ENCODE data around the gene CERKL. TPM values are rescaled to one million over a fixed set of nuclear protein-coding genes. Genes with fewer than 3 reads are reported as not detected.
"Not testable (repeated sequence)": the region's sequence is repeated elsewhere in the genome, so short reads cannot be mapped to it uniquely, and the experiment has no call there.

CERKL gene
- total RNA-seq, result under 1 TPM in 1 of 3 donors, not detected in 2; 0.12 TPM
- long read RNA-seq, donor 1, result 0 reads
- long read RNA-seq, donor 2, result 0 reads

GRCh38 chr2:181656450-181657291, at the start of gene CERKL:
Gene CERKL, minus strand, starts transcription at chr2:181657105. Its CDS starts 99 bp downstream, at chr2:181657006.
- H3K4me1 ChIP-seq (ENCODE audit: low read depth), result no peaks in the 10 kb centered on the region
- intact Hi-C loops (cut with DNase I, micrococcal nuclease), result no loop called here
- H3K9me3 ChIP-seq, result no peaks in the 10 kb centered on the region
- ATAC-seq, result peak; percentile 82
- peak; percentile 13 to 52 (median 48) for DNase-seq
- H3K4me3 ChIP-seq, result no peak within 1 kb of the TSS
- no peaks in the 10 kb centered on the region for H3K36me3 ChIP-seq (ENCODE audit: low read depth)
- TF ChIP-seq, protein P1, sequence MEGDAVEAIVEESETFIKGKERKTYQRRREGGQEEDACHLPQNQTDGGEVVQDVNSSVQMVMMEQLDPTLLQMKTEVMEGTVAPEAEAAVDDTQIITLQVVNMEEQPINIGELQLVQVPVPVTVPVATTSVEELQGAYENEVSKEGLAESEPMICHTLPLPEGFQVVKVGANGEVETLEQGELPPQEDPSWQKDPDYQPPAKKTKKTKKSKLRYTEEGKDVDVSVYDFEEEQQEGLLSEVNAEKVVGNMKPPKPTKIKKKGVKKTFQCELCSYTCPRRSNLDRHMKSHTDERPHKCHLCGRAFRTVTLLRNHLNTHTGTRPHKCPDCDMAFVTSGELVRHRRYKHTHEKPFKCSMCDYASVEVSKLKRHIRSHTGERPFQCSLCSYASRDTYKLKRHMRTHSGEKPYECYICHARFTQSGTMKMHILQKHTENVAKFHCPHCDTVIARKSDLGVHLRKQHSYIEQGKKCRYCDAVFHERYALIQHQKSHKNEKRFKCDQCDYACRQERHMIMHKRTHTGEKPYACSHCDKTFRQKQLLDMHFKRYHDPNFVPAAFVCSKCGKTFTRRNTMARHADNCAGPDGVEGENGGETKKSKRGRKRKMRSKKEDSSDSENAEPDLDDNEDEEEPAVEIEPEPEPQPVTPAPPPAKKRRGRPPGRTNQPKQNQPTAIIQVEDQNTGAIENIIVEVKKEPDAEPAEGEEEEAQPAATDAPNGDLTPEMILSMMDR (IDR thresholded peaks at IDR 0.05), result no peak

- intact Hi-C loops (cut with DNase I, micrococcal nuclease); H3K36me3 ChIP-seq (ENCODE audit: low read depth); DNase-seq; H3K4me3 ChIP-seq; H3K9me3 ChIP-seq; ATAC-seq; H3K4me1 ChIP-seq (ENCODE audit: low read depth): not testable (repeated sequence)
Measured at GRCh38 chr2:181702519-181702918, 45.6 kb upstream of the CERKL start.

DNA sequence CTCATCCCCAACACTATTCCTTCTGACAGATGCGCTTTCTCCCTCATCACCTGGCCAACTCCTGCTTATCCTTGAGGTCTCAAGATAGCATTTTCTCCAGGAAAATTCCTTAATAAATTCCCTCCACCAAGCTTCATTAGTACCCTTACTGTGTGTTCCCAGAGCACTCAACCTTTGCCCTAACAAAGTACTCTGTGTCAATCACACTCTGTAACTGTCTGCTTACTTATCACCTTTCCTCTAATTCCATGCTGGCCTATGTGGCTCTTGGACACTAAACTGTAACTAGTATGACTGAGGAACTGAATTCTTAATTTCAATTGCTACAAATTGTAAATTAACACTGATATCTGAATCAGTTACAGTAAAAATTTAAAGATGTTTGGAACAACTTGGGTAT, 41.3 kb upstream of the CERKL start:
- ATAC-seq (no peak), DNase-seq (no peak)
- intact Hi-C loops (cut with DNase I, micrococcal nuclease), result no loop called here
- no peaks in the 10 kb centered on the region for H3K9me3 ChIP-seq
- H3K36me3 ChIP-seq (ENCODE audit: low read depth), result no peaks in the 10 kb centered on the region
- no peaks in the 10 kb centered on the region for H3K4me1 ChIP-seq (ENCODE audit: low read depth)
- H3K4me3 ChIP-seq, result no peak overlapping the region
- TF ChIP-seq, protein P1 (IDR thresholded peaks at IDR 0.05), result no peak

GRCh38 chr2:181697571-181697970, 40.7 kb upstream of the CERKL start:
- DNase-seq (no peak), ATAC-seq (no peak)
- H3K4me3 ChIP-seq, result no peak overlapping the region
- TF ChIP-seq, protein P1 (IDR thresholded peaks at IDR 0.05), result no peak
- H3K9me3 ChIP-seq, result no peaks in the 10 kb centered on the region
- no peaks in the 10 kb centered on the region for H3K36me3 ChIP-seq (ENCODE audit: low read depth)
- intact Hi-C loops (cut with DNase I, micrococcal nuclease), result no loop called here
- H3K4me1 ChIP-seq (ENCODE audit: low read depth), result no peaks in the 10 kb centered on the region

DNA sequence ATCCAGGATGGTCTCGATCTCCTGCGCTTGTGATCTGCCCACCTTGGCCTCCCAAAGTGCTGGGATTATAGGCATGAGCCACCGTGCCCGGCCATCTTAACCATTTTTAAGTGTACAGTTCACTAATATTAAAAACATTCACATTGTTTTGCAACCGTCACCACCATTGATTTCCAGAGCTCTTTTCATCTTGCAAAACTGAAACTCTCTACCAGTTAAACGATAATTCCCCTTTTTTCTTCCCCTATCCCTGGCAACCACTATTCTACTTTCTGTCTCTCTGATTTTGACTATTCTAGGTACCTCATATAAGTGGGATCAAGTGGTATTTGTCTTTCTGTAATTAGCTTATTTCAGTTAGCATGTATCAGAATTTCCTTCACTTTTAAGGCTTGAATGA, 40.2 kb upstream of the CERKL start:
- DNase-seq (no peak), ATAC-seq (no peak)
- no peaks in the 10 kb centered on the region for H3K9me3 ChIP-seq
- H3K36me3 ChIP-seq (ENCODE audit: low read depth), result no peaks in the 10 kb centered on the region
- intact Hi-C loops (cut with DNase I, micrococcal nuclease), result no loop called here
- no peak overlapping the region for H3K4me3 ChIP-seq
- TF ChIP-seq, protein P1 (IDR thresholded peaks at IDR 0.05), result no peak
- H3K4me1 ChIP-seq (ENCODE audit: low read depth), result no peaks in the 10 kb centered on the region

- H3K4me3 ChIP-seq, result no peak overlapping the region
- H3K9me3 ChIP-seq, result no peaks in the 10 kb centered on the region
- ATAC-seq (no peak), DNase-seq (no peak)
- H3K4me1 ChIP-seq (ENCODE audit: low read depth), result no peaks in the 10 kb centered on the region
- TF ChIP-seq, protein P1 (IDR thresholded peaks at IDR 0.05), result no peak
- H3K36me3 ChIP-seq (ENCODE audit: low read depth), result no peaks in the 10 kb centered on the region
- intact Hi-C loops (cut with DNase I, micrococcal nuclease), result no loop called here
Measured at GRCh38 chr2:181694271-181694670, 37.4 kb upstream of the CERKL start.

Measured in mucosa of descending colon (tissue), 3 donors.